ENCODE results near the gene CAMP. TPM values are rescaled to one million over a fixed set of nuclear protein-coding genes. Genes with fewer than 3 reads are reported as not detected.

Gene CAMP
- total RNA-seq, 1 experiment from 2014 or later: not detected

- no peak for TF ChIP-seq CTCF (conservative IDR thresholded peaks at IDR 0.05; ENCODE audit: low read depth, low read length)
- no peak for TF ChIP-seq EZH2 (IDR thresholded peaks at IDR 0.05; ENCODE audit: borderline replicate concordance, low read depth, low read length, poor library complexity, severe bottlenecking)
- ChIA-PET CTCF (no interaction called here), POLR2A (ENCODE audit: low non-redundant PET) (no interaction called here)
- Histone ChIP-seq H3K4me1 (ENCODE audit: insufficient read depth, low read length, poor library complexity, severe bottlenecking) (peaks cover 4% of the 10 kb centered on the region), H3K36me3 (ENCODE audit: insufficient read depth, low read length, poor library complexity, severe bottlenecking) (peaks cover 35% of the 10 kb centered on the region), H3K27ac (ENCODE audit: low read depth, low read length, poor library complexity, severe bottlenecking) (peak overlapping the region; percentile 77), H3K4me3 (ENCODE audit: low read depth, low read length, poor library complexity, severe bottlenecking) (peak overlapping the region; percentile 75), H3K9me3 (ENCODE audit: low read depth, low read length, poor library complexity, severe bottlenecking) (no peaks in the 10 kb centered on the region), H3K27me3 (replicated peaks; ENCODE audit: insufficient read depth, low read depth, low read length, poor library complexity) (no peaks in the 10 kb centered on the region)
- no TSS peak for BruUV-seq (replicated peaks)
- DNase-seq (ENCODE audit: low spot score): no peak
- intact Hi-C loops (cut with micrococcal nuclease; ENCODE audit: unreplicated experiment): no loop called here
Observed at GRCh38 chr3:48186631-48187300, 36.5 kb upstream of the CAMP start.

GRCh38 chr3:48187301-48187578 is 36.1 kb upstream of the CAMP start:
- intact Hi-C loops (cut with micrococcal nuclease; ENCODE audit: unreplicated experiment): no loop called here
- Histone ChIP-seq H3K27me3 (replicated peaks; ENCODE audit: insufficient read depth, low read depth, low read length, poor library complexity) (no peaks in the 10 kb centered on the region), H3K27ac (ENCODE audit: low read depth, low read length, poor library complexity, severe bottlenecking) (peak overlapping the region; percentile 77), H3K9me3 (ENCODE audit: low read depth, low read length, poor library complexity, severe bottlenecking) (no peaks in the 10 kb centered on the region), H3K4me1 (ENCODE audit: insufficient read depth, low read length, poor library complexity, severe bottlenecking) (peaks cover 4% of the 10 kb centered on the region), H3K4me3 (ENCODE audit: low read depth, low read length, poor library complexity, severe bottlenecking) (peak overlapping the region; percentile 75), H3K36me3 (ENCODE audit: insufficient read depth, low read length, poor library complexity, severe bottlenecking) (peaks cover 32% of the 10 kb centered on the region)
- CTCF ChIA-PET: no interaction called here
- POLR2A ChIA-PET (ENCODE audit: low non-redundant PET): no interaction called here
- DNase-seq (ENCODE audit: low spot score): no peak
- BruUV-seq (replicated peaks): no TSS peak
- TF ChIP-seq EZH2 (IDR thresholded peaks at IDR 0.05; ENCODE audit: borderline replicate concordance, low read depth, low read length, poor library complexity, severe bottlenecking) (no peak), CTCF (conservative IDR thresholded peaks at IDR 0.05; ENCODE audit: low read depth, low read length) (no peak)

GRCh38 chr3:48187579-48188265 is 35.6 kb upstream of the CAMP start:
- peak; percentile 12 for DNase-seq (ENCODE audit: low spot score)
- H3K9me3 ChIP-seq (ENCODE audit: low read depth, low read length, poor library complexity, severe bottlenecking): no peaks in the 10 kb centered on the region
- H3K4me1 ChIP-seq (ENCODE audit: insufficient read depth, low read length, poor library complexity, severe bottlenecking): peaks cover 4% of the 10 kb centered on the region
- H3K36me3 ChIP-seq (ENCODE audit: insufficient read depth, low read length, poor library complexity, severe bottlenecking): peaks cover 28% of the 10 kb centered on the region
- peak overlapping the region; percentile 77 for H3K27ac ChIP-seq (ENCODE audit: low read depth, low read length, poor library complexity, severe bottlenecking)
- POLR2A ChIA-PET (ENCODE audit: low non-redundant PET): no interaction called here
- H3K4me3 ChIP-seq (ENCODE audit: low read depth, low read length, poor library complexity, severe bottlenecking): peak overlapping the region; percentile 75
- no peaks in the 10 kb centered on the region for H3K27me3 ChIP-seq (replicated peaks; ENCODE audit: insufficient read depth, low read depth, low read length, poor library complexity)
- intact Hi-C loops (cut with micrococcal nuclease; ENCODE audit: unreplicated experiment): no loop called here
- no peak for TF ChIP-seq EZH2 (IDR thresholded peaks at IDR 0.05; ENCODE audit: borderline replicate concordance, low read depth, low read length, poor library complexity, severe bottlenecking)
- TF ChIP-seq CTCF (conservative IDR thresholded peaks at IDR 0.05; ENCODE audit: low read depth, low read length): no peak
- no TSS peak for BruUV-seq (replicated peaks)
- CTCF ChIA-PET: interaction anchor here (0.6 kb wide), 1 partner anchor 361 kb away, joined by 3 read pairs; no protein-coding TSS in a partner anchor
